ENCODE results near the gene NECTIN2.

DNA sequence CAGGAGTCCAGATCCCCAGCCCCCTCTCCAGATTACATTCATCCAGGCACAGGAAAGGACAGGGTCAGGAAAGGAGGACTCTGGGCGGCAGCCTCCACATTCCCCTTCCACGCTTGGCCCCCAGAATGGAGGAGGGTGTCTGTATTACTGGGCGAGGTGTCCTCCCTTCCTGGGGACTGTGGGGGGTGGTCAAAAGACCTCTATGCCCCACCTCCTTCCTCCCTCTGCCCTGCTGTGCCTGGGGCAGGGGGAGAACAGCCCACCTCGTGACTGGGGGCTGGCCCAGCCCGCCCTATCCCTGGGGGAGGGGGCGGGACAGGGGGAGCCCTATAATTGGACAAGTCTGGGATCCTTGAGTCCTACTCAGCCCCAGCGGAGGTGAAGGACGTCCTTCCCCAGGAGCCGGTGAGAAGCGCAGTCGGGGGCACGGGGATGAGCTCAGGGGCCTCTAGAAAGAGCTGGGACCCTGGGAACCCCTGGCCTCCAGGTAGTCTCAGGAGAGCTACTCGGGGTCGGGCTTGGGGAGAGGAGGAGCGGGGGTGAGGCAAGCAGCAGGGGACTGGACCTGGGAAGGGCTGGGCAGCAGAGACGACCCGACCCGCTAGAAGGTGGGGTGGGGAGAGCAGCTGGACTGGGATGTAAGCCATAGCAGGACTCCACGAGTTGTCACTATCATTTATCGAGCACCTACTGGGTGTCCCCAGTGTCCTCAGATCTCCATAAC is 59.5 kb downstream of the NECTIN2 start, which contains the start of gene APOE:
- TF ChIP-seq, protein P1, sequence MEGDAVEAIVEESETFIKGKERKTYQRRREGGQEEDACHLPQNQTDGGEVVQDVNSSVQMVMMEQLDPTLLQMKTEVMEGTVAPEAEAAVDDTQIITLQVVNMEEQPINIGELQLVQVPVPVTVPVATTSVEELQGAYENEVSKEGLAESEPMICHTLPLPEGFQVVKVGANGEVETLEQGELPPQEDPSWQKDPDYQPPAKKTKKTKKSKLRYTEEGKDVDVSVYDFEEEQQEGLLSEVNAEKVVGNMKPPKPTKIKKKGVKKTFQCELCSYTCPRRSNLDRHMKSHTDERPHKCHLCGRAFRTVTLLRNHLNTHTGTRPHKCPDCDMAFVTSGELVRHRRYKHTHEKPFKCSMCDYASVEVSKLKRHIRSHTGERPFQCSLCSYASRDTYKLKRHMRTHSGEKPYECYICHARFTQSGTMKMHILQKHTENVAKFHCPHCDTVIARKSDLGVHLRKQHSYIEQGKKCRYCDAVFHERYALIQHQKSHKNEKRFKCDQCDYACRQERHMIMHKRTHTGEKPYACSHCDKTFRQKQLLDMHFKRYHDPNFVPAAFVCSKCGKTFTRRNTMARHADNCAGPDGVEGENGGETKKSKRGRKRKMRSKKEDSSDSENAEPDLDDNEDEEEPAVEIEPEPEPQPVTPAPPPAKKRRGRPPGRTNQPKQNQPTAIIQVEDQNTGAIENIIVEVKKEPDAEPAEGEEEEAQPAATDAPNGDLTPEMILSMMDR (IDR thresholded peaks at IDR 0.05): no peak
- TF ChIP-seq POLR2AphosphoS5 (IDR thresholded peaks at IDR 0.05; ENCODE audit: low read depth, low read length): peak; percentile 71; the same call in 1 of the 2 replicates
- TF ChIP-seq, protein P2, sequence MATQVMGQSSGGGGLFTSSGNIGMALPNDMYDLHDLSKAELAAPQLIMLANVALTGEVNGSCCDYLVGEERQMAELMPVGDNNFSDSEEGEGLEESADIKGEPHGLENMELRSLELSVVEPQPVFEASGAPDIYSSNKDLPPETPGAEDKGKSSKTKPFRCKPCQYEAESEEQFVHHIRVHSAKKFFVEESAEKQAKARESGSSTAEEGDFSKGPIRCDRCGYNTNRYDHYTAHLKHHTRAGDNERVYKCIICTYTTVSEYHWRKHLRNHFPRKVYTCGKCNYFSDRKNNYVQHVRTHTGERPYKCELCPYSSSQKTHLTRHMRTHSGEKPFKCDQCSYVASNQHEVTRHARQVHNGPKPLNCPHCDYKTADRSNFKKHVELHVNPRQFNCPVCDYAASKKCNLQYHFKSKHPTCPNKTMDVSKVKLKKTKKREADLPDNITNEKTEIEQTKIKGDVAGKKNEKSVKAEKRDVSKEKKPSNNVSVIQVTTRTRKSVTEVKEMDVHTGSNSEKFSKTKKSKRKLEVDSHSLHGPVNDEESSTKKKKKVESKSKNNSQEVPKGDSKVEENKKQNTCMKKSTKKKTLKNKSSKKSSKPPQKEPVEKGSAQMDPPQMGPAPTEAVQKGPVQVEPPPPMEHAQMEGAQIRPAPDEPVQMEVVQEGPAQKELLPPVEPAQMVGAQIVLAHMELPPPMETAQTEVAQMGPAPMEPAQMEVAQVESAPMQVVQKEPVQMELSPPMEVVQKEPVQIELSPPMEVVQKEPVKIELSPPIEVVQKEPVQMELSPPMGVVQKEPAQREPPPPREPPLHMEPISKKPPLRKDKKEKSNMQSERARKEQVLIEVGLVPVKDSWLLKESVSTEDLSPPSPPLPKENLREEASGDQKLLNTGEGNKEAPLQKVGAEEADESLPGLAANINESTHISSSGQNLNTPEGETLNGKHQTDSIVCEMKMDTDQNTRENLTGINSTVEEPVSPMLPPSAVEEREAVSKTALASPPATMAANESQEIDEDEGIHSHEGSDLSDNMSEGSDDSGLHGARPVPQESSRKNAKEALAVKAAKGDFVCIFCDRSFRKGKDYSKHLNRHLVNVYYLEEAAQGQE (IDR thresholded peaks at IDR 0.05; ENCODE audit: insufficient read depth in 1 of 2, low read depth in 2 of 2, low read length in 1 of 2): no peak
- no peak for TF ChIP-seq SIN3A (IDR thresholded peaks at IDR 0.05; ENCODE audit: borderline replicate concordance, insufficient read depth, low read depth, low read length)
- no peak for TF ChIP-seq TCF7L2 (IDR thresholded peaks at IDR 0.05; ENCODE audit: low read depth, low read length)
